ENCODE results near the gene C1orf87.
"Not testable (repeated sequence)": the region's sequence is repeated elsewhere in the genome, so short reads cannot be mapped to it uniquely, and the experiment has no call there.

C1orf87 gene

DNA sequence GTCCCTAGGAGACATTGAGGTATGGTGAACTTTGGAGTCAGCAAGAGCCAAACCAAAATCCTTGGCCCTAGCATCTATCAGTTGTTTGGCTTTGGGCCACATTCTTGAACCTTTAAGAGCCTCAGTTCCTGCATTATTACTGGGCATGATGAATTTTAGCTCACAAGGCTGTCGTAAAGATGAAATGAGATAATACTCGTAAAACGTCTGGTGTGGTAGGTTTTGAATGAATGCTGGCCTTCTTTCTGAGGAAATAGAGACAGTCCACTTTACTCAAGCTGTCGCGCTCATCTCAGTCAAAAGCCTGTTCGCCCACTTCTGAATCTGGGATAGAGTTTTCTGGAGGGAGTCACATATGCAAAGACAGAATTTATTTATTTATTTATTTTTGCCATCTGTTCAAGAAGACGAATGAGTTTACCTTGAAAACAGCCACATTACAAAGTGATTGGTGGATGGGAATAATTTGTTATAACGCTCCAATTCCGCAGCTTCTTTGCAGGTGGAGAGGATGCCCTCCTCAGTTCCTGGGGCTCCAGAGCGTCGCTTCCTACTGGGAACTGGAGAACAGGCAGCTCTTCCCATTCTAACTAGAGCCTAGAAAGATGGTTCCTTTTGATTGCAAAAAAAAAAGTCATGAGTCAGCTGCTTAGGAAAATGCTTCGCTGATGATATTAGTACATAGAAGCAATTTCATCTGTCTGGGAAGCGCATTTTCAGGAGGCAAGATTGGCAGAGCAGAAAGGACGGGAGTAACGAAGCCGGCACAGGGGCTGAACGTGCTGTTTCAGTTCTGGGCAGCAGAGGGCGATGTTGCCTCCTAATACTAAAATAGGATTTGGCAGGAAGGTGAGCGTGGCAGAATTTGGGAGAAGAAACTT lies 97.1 kb downstream of the C1orf87 start:
- no peaks in the 10 kb centered on the region for H3K4me1 ChIP-seq (ENCODE audit: control insufficient read depth, insufficient read depth, low read length)
- H3K27me3 ChIP-seq (ENCODE audit: control insufficient read depth, insufficient read depth, low read length), result 0 out of 2 replicates have a peak, but pooled peaks cover 12% of the 10 kb centered on the region
- H3K36me3 ChIP-seq (ENCODE audit: control insufficient read depth, insufficient read depth, low read length), result no peaks in the 10 kb centered on the region
- no peak overlapping the region for H3K27ac ChIP-seq (ENCODE audit: low read depth, low read length)
- H3K9me3 ChIP-seq (ENCODE audit: control insufficient read depth, insufficient read depth, low read length), result no peaks in the 10 kb centered on the region
- H3K9ac ChIP-seq (ENCODE audit: low read depth, low read length), result no peak overlapping the region
- H3K4me3 ChIP-seq (ENCODE audit: low read depth, low read length), result peak overlapping the region; percentile 39; the same call in 1 of the 2 replicates

DNA sequence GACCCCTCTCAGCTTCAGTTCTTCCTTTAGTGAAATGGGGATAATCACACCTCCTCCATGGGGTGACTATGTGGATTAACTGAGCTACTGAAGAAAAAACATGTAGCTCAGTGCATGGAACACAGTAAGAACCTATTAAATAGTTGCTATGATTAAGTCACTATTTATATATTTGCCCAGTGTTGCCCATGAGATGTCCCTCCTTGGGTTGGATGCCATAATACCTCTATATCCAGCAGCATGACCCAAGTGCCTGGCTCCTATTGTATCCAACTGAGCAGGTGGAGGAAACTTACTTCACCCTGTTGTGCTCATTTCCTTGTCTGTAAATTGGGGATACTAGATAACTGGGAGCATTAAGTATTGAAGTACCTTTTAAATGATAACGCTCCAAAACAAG lies 99.9 kb downstream of the C1orf87 start:
- H3K9me3 ChIP-seq (ENCODE audit: control insufficient read depth, insufficient read depth, low read length), result no peaks in the 10 kb centered on the region
- H3K36me3 ChIP-seq (ENCODE audit: control insufficient read depth, insufficient read depth, low read length), result no peaks in the 10 kb centered on the region
- no peak overlapping the region for H3K27ac ChIP-seq (ENCODE audit: low read depth, low read length)
- no peaks in the 10 kb centered on the region for H3K4me1 ChIP-seq (ENCODE audit: control insufficient read depth, insufficient read depth, low read length)
- H3K27me3 ChIP-seq (ENCODE audit: control insufficient read depth, insufficient read depth, low read length), result 0 out of 2 replicates have a peak, but pooled peaks cover 12% of the 10 kb centered on the region
- no peak overlapping the region for H3K4me3 ChIP-seq (ENCODE audit: low read depth, low read length)
- no peak overlapping the region for H3K9ac ChIP-seq (ENCODE audit: low read depth, low read length)

DNA sequence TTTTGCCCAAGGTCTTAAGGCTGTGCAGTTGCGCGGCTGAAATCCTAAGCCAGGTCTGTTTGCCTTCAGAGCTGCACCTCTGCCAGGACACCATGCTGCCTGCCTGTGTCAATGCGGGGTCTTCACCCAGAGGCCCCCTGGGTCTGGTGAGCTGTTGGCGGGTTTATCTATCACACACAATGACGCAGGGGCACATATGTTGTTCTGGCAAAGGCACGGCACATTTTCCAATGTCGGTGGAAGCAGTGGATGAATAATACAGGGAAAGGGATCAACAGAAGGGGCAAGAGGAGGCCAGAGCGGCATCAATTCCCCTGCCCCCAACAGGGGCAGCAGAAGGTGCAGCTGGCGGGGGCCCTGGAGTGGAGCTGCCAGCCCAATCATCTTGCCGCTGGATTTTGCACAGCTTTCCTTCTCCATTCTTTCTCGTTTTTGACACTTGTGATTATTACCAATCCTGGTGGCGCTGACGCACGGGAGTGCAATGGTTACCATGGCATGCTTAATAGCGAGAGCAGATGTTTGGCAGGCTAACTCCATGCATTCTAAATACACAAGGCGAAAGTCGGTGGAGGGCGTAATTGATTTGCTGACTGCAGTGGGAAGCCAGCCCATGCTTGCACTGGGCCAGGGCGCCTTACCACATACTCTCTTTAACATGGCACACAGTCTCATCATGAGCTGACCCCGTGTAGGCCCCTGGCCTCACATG lies 101.2 kb downstream of the C1orf87 start:
- H3K27ac ChIP-seq (ENCODE audit: low read depth, low read length), result no peak overlapping the region
- H3K4me3 ChIP-seq (ENCODE audit: low read depth, low read length), result no peak overlapping the region
- no peak overlapping the region for H3K9ac ChIP-seq (ENCODE audit: low read depth, low read length)
- H3K27me3 ChIP-seq (ENCODE audit: control insufficient read depth, insufficient read depth, low read length), result 0 out of 2 replicates have a peak, but pooled peaks cover 12% of the 10 kb centered on the region
- H3K4me1 ChIP-seq (ENCODE audit: control insufficient read depth, insufficient read depth, low read length), result no peaks in the 10 kb centered on the region
- no peaks in the 10 kb centered on the region for H3K36me3 ChIP-seq (ENCODE audit: control insufficient read depth, insufficient read depth, low read length)
- H3K9me3 ChIP-seq (ENCODE audit: control insufficient read depth, insufficient read depth, low read length), result no peaks in the 10 kb centered on the region

DNA sequence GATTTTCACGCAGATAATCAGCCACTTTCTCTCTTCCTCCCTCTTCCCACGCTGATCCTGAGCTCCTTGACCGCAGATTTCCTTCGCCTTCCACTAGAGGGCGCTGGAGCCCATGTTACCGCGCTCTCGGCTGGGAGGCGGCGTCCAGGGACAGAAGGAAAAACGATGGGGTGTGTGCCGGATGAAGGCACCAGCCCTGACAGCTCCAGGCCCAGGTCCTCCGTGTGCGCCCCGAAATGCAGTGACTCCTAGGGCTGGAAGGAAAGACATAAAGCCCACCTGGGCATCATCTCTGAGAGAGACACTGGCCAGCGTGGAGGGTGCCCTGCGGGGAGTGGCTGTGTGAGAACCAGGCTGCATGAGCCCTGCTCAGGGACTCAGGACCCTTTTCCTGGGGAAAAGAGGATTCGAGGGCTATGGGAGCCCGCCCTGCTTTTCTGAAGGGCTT lies 102.1 kb downstream of the C1orf87 start:
- no peaks in the 10 kb centered on the region for H3K9me3 ChIP-seq (ENCODE audit: control insufficient read depth, insufficient read depth, low read length)

DNA sequence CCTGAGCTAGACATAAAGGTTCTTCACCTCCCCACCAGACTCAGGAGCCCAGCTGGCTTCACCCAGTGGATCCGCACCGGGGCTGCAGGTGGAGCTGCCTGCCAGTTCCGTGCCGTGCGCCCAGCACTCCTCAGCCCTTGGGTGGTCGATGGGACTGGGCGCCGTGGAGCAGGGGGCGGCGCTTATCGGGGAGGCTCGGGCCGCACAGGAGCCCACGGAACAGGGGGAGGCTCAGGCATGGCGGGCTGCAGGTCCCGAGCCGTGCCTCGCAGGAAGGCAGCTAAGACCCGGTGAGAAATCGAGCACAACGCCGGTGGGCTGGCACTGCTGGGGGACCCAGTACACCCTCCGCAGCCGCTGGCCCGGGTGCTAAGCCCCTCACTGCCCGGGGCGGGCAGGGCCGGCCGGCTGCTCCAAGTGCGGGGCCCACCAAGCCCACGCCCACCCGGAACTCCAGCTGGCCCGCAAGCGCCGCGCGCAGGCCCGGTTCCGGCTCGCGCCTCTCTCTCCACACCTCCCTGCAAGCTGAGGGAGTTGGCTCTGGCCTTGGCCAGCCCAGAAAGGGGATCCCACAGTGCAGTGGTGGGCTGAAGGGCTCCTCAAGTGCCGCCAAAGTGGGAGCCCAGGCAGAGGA lies 103.9 kb downstream of the C1orf87 start:
- not testable (repeated sequence) for H3K36me3 ChIP-seq (ENCODE audit: control insufficient read depth, insufficient read depth, low read length); H3K27me3 ChIP-seq (ENCODE audit: control insufficient read depth, insufficient read depth, low read length); H3K9me3 ChIP-seq (ENCODE audit: control insufficient read depth, insufficient read depth, low read length); H3K4me1 ChIP-seq (ENCODE audit: control insufficient read depth, insufficient read depth, low read length); H3K9ac ChIP-seq (ENCODE audit: low read depth, low read length); H3K4me3 ChIP-seq (ENCODE audit: low read depth, low read length); H3K27ac ChIP-seq (ENCODE audit: low read depth, low read length)

More for the DNA sequence above, 102.1 kb downstream of the C1orf87 start:
- Histone ChIP-seq H3K27me3 (ENCODE audit: control insufficient read depth, insufficient read depth, low read length) (0 out of 2 replicates have a peak, but pooled peaks cover 12% of the 10 kb centered on the region), H3K9ac (ENCODE audit: low read depth, low read length) (no peak overlapping the region), H3K4me1 (ENCODE audit: control insufficient read depth, insufficient read depth, low read length) (no peaks in the 10 kb centered on the region), H3K36me3 (ENCODE audit: control insufficient read depth, insufficient read depth, low read length) (no peaks in the 10 kb centered on the region), H3K27ac (ENCODE audit: low read depth, low read length) (no peak overlapping the region), H3K4me3 (ENCODE audit: low read depth, low read length) (peak overlapping the region; percentile 50)

DNA sequence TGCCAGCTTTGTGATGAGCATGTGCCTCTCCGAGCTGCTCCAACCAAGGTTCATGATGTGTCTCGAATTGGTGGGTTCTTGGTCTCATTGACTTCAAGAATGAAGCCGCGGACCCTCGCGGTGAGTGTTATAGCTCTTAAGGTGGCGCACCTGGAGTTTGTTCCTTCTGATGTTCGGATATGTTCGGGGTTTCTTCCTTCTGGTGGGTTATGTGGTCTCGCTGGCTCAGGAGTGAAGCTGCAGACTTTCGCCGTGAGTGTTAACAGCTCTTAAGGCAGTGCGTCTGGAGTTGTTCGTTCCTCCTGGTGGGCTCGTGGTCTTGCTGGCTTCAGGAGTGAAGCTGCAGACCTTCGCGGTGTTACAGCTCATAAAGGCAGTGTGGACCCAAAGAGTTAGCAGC lies 104.8 kb downstream of the C1orf87 start:
- not testable (repeated sequence) for H3K4me1 ChIP-seq (ENCODE audit: control insufficient read depth, insufficient read depth, low read length); H3K27me3 ChIP-seq (ENCODE audit: control insufficient read depth, insufficient read depth, low read length); H3K9me3 ChIP-seq (ENCODE audit: control insufficient read depth, insufficient read depth, low read length); H3K27ac ChIP-seq (ENCODE audit: low read depth, low read length); H3K36me3 ChIP-seq (ENCODE audit: control insufficient read depth, insufficient read depth, low read length); H3K9ac ChIP-seq (ENCODE audit: low read depth, low read length); H3K4me3 ChIP-seq (ENCODE audit: low read depth, low read length)

DNA sequence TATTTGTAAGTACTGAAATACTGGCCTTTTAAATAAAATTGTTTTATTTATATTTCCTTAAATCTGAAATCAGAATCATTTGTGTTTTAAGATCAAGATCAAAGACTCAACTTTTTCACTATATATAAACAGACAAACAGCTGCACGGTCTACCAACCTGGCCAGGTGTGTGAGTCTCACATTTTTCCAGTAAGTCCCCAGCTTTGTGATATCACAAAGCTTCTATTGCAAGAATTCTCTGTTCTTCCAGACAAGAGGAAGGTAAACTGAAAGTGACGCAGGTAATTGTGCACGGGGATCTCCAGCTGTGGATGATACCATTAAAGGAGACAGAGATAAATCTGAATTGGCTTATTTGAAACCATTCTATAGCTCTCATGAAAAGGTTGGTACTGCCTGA lies 105.8 kb downstream of the C1orf87 start:
- Histone ChIP-seq H3K36me3 (ENCODE audit: control insufficient read depth, insufficient read depth, low read length) (no peaks in the 10 kb centered on the region), H3K27me3 (ENCODE audit: control insufficient read depth, insufficient read depth, low read length) (no peaks in the 10 kb centered on the region), H3K9me3 (ENCODE audit: control insufficient read depth, insufficient read depth, low read length) (no peaks in the 10 kb centered on the region), H3K27ac (ENCODE audit: low read depth, low read length) (no peak overlapping the region), H3K4me1 (ENCODE audit: control insufficient read depth, insufficient read depth, low read length) (no peaks in the 10 kb centered on the region), H3K4me3 (ENCODE audit: low read depth, low read length) (no peak overlapping the region), H3K9ac (ENCODE audit: low read depth, low read length) (no peak overlapping the region)

DNA sequence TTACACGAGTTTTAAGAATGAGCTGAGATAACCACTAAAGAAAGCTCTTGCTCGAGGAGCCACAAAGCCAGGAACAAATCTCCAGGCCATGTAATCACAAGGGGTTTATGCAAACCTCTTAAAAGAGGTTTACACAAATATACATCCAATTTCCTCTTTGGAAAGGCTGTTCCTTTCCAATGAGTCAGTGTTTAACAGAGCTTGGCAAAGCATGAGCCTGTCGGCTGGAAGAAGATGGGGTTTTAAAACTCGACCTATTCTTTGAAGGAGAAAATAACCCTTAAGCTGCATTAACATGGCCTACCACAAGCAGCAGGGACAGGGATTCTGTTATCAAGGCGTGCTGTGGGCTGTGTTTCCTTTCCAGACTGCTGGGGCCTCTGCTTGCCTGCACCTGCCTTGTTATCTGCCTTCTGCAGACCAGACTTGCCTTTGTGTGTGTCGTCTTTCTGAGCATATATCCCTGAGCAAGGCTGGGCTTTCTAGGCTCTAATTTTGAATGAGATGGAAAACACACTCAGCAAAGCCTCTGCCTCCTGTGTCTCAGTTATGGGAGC lies 106.4 kb downstream of the C1orf87 start:
- H3K27ac ChIP-seq (ENCODE audit: low read depth, low read length), result no peak overlapping the region
- no peaks in the 10 kb centered on the region for H3K27me3 ChIP-seq (ENCODE audit: control insufficient read depth, insufficient read depth, low read length)
- H3K4me1 ChIP-seq (ENCODE audit: control insufficient read depth, insufficient read depth, low read length), result no peaks in the 10 kb centered on the region
- H3K9me3 ChIP-seq (ENCODE audit: control insufficient read depth, insufficient read depth, low read length), result no peaks in the 10 kb centered on the region
- H3K4me3 ChIP-seq (ENCODE audit: low read depth, low read length), result no peak overlapping the region
- no peaks in the 10 kb centered on the region for H3K36me3 ChIP-seq (ENCODE audit: control insufficient read depth, insufficient read depth, low read length)
- no peak overlapping the region for H3K9ac ChIP-seq (ENCODE audit: low read depth, low read length)

DNA sequence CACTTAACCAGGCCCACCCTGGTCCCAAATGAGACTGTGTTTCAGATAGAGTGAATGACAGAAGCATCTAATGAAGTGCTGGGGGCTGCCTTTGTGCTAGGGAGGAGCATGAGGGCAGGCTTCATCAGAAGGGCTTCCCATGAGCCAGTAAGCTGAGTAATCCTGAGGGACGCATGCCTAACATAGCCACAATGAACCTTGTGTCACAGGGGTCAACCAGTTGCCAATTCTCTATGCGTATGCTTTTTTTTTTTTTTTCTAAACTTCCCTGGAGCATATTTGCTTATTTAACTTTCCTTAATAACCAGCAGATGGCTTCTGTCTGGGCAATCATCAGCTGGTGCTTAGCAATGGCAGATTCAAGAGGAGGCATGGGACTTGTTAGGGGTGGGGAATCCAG lies 121.5 kb downstream of the C1orf87 start:
- no peak overlapping the region for H3K27ac ChIP-seq (ENCODE audit: low read depth, low read length)
- no peaks in the 10 kb centered on the region for H3K36me3 ChIP-seq (ENCODE audit: control insufficient read depth, insufficient read depth, low read length)
- no peaks in the 10 kb centered on the region for H3K27me3 ChIP-seq (ENCODE audit: control insufficient read depth, insufficient read depth, low read length)
- no peak overlapping the region for H3K4me3 ChIP-seq (ENCODE audit: low read depth, low read length)
- H3K9ac ChIP-seq (ENCODE audit: low read depth, low read length), result no peak overlapping the region
- no peaks in the 10 kb centered on the region for H3K9me3 ChIP-seq (ENCODE audit: control insufficient read depth, insufficient read depth, low read length)
- no peaks in the 10 kb centered on the region for H3K4me1 ChIP-seq (ENCODE audit: control insufficient read depth, insufficient read depth, low read length)

DNA sequence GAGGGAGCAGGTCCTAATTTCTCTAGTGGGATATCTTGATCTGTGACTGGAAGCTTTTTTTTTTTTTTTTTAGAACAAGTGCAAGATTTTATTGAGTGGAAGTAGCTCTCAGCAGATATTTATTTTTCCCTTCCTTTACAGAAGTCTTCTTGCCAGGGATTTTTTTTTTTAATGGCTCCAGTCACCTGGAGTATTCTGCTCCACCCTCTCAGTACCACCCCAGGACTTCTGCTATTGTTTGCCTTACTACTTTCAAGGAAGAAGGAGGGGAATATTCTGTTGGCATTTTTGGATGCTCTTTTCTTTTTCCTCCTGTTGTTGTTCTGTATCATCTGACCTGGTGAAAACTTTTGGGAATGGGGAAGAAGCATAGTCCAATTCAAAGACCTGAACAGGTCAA lies 123.9 kb downstream of the C1orf87 start:
- Histone ChIP-seq H3K9me3 (ENCODE audit: control insufficient read depth, insufficient read depth, low read length) (no peaks in the 10 kb centered on the region), H3K36me3 (ENCODE audit: control insufficient read depth, insufficient read depth, low read length) (no peaks in the 10 kb centered on the region)

More for the DNA sequence above, 123.9 kb downstream of the C1orf87 start:
- Histone ChIP-seq H3K27ac (ENCODE audit: low read depth, low read length) (no peak overlapping the region), H3K9ac (ENCODE audit: low read depth, low read length) (no peak overlapping the region), H3K4me3 (ENCODE audit: low read depth, low read length) (no peak overlapping the region), H3K4me1 (ENCODE audit: control insufficient read depth, insufficient read depth, low read length) (no peaks in the 10 kb centered on the region), H3K27me3 (ENCODE audit: control insufficient read depth, insufficient read depth, low read length) (no peaks in the 10 kb centered on the region)
